HUES6 (cell line): Measurements from ENCODE around the gene LOC128125822.

Source experiments
- H3K27ac ChIP-seq: 2 replicates; pipeline ENCODE4 v1.7.0; 2013; ENCODE audit warnings: low read depth, mild to moderate bottlenecking, low read length, inconsistent platforms
- H3K27me3 ChIP-seq: 2 replicates; pipeline ENCODE4 v1.6.1; 2013; ENCODE audit warnings: low read length; ENCODE audit not compliant: control insufficient read depth, insufficient read depth
- H3K36me3 ChIP-seq: 2 replicates; pipeline ENCODE4 v1.6.1; 2013; ENCODE audit warnings: low read length; ENCODE audit not compliant: control insufficient read depth, insufficient read depth
- H3K4me1 ChIP-seq: 2 replicates; pipeline ENCODE4 v1.6.1; 2013; ENCODE audit warnings: low read length; ENCODE audit not compliant: control insufficient read depth, insufficient read depth
- H3K4me3 ChIP-seq: 2 replicates; pipeline ENCODE4 v1.5.1; 2013; ENCODE audit warnings: low read depth, low read length
- H3K9ac ChIP-seq: one replicate; pipeline ENCODE4 v1.6.1; 2013; ENCODE audit warnings: mild to moderate bottlenecking, low read length
- H3K9me3 ChIP-seq: 2 replicates; pipeline ENCODE4 v1.6.1; 2013; ENCODE audit warnings: low read depth, low read length; ENCODE audit not compliant: control insufficient read depth, insufficient read depth

The LOC128125822 gene

DNA sequence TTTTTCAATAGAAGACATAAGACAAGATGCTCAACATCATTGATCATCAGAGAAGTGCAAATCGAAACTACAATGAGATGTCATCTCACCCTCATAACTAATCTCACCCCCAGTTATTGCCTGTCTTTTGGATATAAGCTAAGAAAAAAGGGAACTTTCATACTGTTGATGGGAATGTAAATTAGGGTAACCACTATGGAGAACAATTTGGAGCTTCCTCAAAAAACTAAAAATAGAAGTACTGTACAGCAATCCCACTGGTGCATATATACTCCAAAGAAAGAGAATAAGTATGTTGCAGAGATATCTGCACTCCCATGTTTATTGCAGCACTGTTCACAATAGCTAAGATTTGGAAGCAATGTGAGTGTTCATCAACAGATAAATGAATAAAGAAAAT, 37.0 kb downstream of the LOC128125822 start:
- H3K27me3 ChIP-seq = no peaks in the 10 kb centered on the region
- H3K4me1 ChIP-seq = no peaks in the 10 kb centered on the region
- H3K36me3 ChIP-seq = no peaks in the 10 kb centered on the region
- no peak overlapping the region for H3K4me3 ChIP-seq
- no peaks in the 10 kb centered on the region for H3K9me3 ChIP-seq
- no peak overlapping the region for H3K27ac ChIP-seq
- H3K9ac ChIP-seq = no peak overlapping the region

DNA sequence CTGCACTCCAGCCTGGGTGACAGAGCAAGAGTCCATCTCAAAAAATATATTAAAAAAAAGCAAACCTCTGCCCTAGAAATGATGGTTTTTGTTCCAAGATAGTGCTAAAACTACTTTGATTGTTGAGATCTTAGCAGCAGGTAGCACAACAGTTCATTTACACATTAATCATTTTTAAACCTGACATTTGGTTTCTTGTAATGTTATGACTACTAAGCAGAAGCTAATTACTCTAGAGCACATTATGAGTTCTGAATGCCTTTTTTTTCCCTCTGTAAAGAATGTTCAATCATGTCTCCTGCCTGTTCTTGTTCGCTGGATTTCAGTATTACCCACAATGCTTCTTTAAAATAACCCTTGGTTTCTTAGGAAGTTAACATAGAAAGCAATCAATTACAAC, 38.7 kb downstream of the LOC128125822 start:
- Histone ChIP-seq H3K9me3 (no peaks in the 10 kb centered on the region), H3K9ac (no peak overlapping the region), H3K4me1 (no peaks in the 10 kb centered on the region), H3K4me3 (no peak overlapping the region), H3K36me3 (no peaks in the 10 kb centered on the region), H3K27ac (no peak overlapping the region), H3K27me3 (no peaks in the 10 kb centered on the region)

DNA sequence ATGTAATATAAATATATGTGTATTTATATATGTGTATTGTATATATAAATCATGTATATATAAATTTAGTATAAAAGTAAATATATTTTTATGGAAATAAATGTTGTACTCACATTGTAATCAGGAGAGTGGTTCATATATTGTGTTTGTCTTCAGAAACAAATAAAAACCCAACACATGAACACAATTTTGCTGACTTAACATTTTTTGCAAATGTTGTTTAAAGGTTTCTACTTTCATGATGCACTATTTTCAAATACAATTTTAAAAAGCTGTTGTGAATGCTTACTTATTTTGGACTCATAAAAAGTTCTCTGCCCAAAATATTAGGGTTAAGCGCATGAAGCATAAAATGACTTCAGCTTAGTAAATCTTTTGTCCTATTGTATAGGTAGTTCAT, 39.3 kb downstream of the LOC128125822 start:
- H3K9ac ChIP-seq = no peak overlapping the region
- no peaks in the 10 kb centered on the region for H3K4me1 ChIP-seq
- no peaks in the 10 kb centered on the region for H3K36me3 ChIP-seq
- no peak overlapping the region for H3K4me3 ChIP-seq
- H3K27ac ChIP-seq = no peak overlapping the region
- H3K27me3 ChIP-seq = no peaks in the 10 kb centered on the region
- no peaks in the 10 kb centered on the region for H3K9me3 ChIP-seq

GRCh38 chr6:63615590-63615989, 43.3 kb downstream of the LOC128125822 start:
- H3K27ac ChIP-seq = no peak overlapping the region
- no peaks in the 10 kb centered on the region for H3K4me1 ChIP-seq
- no peaks in the 10 kb centered on the region for H3K36me3 ChIP-seq
- H3K9ac ChIP-seq = no peak overlapping the region
- no peaks in the 10 kb centered on the region for H3K27me3 ChIP-seq
- no peak overlapping the region for H3K4me3 ChIP-seq
- H3K9me3 ChIP-seq = no peaks in the 10 kb centered on the region
